ENCODE data around the gene TMEM170B. TPM values are rescaled to one million over a fixed set of nuclear protein-coding genes. Genes with fewer than 3 reads are reported as not detected.

Gene TMEM170B
- total RNA-seq, 1 donor from 2014 or later: 19.7 TPM

- Histone ChIP-seq H3K4me2 (no peak overlapping the region), H3K9ac (no peak overlapping the region), H3K27ac (no peak overlapping the region), H3K36me3 (no peaks in the 10 kb centered on the region), H2AFZ (replicated peaks) (no peak overlapping the region), H3K4me1 (peaks cover 10% of the 10 kb centered on the region), H3F3A (ENCODE audit: low read depth) (peaks cover 9% of the 10 kb centered on the region), H3K9me3 (ENCODE audit: low read depth) (no peaks in the 10 kb centered on the region), H3K79me2 (ENCODE audit: low read depth) (no peaks in the 10 kb centered on the region), H3K27me3 (no peaks in the 10 kb centered on the region), H4K20me1 (ENCODE audit: low read depth) (no peaks in the 10 kb centered on the region), H3K4me3 (no peak overlapping the region)
- TF ChIP-seq CTCF (IDR thresholded peaks at IDR 0.05) (no peak), EZH2 (IDR thresholded peaks at IDR 0.05) (no peak), EZH2phosphoT487 (IDR thresholded peaks at IDR 0.05) (no peak)
- no peak overlapping the region for H3K4me3 Mint-ChIP-seq
- H3K27me3 Mint-ChIP-seq (ENCODE audit: insufficient read depth, low read depth): peaks cover 3% of the 10 kb centered on the region
- H3K36me3 Mint-ChIP-seq: peaks cover 3% of the 10 kb centered on the region
- DNase-seq (ENCODE audit: low spot score): no peak
- no peak overlapping the region for H3K27ac Mint-ChIP-seq
- H3K9me3 Mint-ChIP-seq: peaks cover 11% of the 10 kb centered on the region
- H3K4me1 Mint-ChIP-seq: peaks cover 38% of the 10 kb centered on the region
Measured at GRCh38 chr6:11600251-11600650, 62.7 kb downstream of the TMEM170B start.

GRCh38 chr6:11601776-11602605 is 64.4 kb downstream of the TMEM170B start:
- no peak overlapping the region for H3K9ac ChIP-seq
- H3K27me3 Mint-ChIP-seq (ENCODE audit: insufficient read depth, low read depth): peaks cover 3% of the 10 kb centered on the region
- no peak overlapping the region for H3K4me3 Mint-ChIP-seq
- H3K36me3 Mint-ChIP-seq: peaks cover 3% of the 10 kb centered on the region
- peaks cover 20% of the 10 kb centered on the region for H3F3A ChIP-seq (ENCODE audit: low read depth)
- H2AFZ ChIP-seq (replicated peaks): no peak overlapping the region
- peak overlapping the region; percentile 15 for H3K4me2 ChIP-seq
- no peak for TF ChIP-seq CTCF (IDR thresholded peaks at IDR 0.05)
- TF ChIP-seq EZH2phosphoT487 (IDR thresholded peaks at IDR 0.05): no peak
- no peak for TF ChIP-seq EZH2 (IDR thresholded peaks at IDR 0.05)
- H3K36me3 ChIP-seq: no peaks in the 10 kb centered on the region
- peaks cover 28% of the 10 kb centered on the region for H3K4me1 ChIP-seq
- DNase-seq (ENCODE audit: low spot score): peak; percentile 15
- H3K27ac Mint-ChIP-seq: peak overlapping the region; percentile 21
- no peak overlapping the region for H3K4me3 ChIP-seq
- no peaks in the 10 kb centered on the region for H3K79me2 ChIP-seq (ENCODE audit: low read depth)
- no peaks in the 10 kb centered on the region for H3K9me3 ChIP-seq (ENCODE audit: low read depth)
- H3K9me3 Mint-ChIP-seq: peaks cover 11% of the 10 kb centered on the region
- peaks cover 48% of the 10 kb centered on the region for H3K4me1 Mint-ChIP-seq
- H3K27me3 ChIP-seq: no peaks in the 10 kb centered on the region
- no peak overlapping the region for H3K27ac ChIP-seq
- H4K20me1 ChIP-seq (ENCODE audit: low read depth): no peaks in the 10 kb centered on the region

GRCh38 chr6:11604215-11604614 is 66.7 kb downstream of the TMEM170B start:
- Histone ChIP-seq H3K4me1 (peaks cover 38% of the 10 kb centered on the region), H3K9ac (no peak overlapping the region), H3K4me2 (no peak overlapping the region), H3K36me3 (no peaks in the 10 kb centered on the region), H3K4me3 (no peak overlapping the region), H4K20me1 (ENCODE audit: low read depth) (no peaks in the 10 kb centered on the region), H2AFZ (replicated peaks) (no peak overlapping the region), H3F3A (ENCODE audit: low read depth) (peaks cover 20% of the 10 kb centered on the region), H3K79me2 (ENCODE audit: low read depth) (no peaks in the 10 kb centered on the region), H3K27me3 (no peaks in the 10 kb centered on the region), H3K9me3 (ENCODE audit: low read depth) (no peaks in the 10 kb centered on the region), H3K27ac (no peak overlapping the region)
- H3K27ac Mint-ChIP-seq: peak overlapping the region; percentile 46
- peaks cover 53% of the 10 kb centered on the region for H3K4me1 Mint-ChIP-seq
- peaks cover 3% of the 10 kb centered on the region for H3K36me3 Mint-ChIP-seq
- H3K9me3 Mint-ChIP-seq: peaks cover 7% of the 10 kb centered on the region
- H3K27me3 Mint-ChIP-seq (ENCODE audit: insufficient read depth, low read depth): peaks cover 3% of the 10 kb centered on the region
- DNase-seq (ENCODE audit: low spot score): no peak
- H3K4me3 Mint-ChIP-seq: peak overlapping the region; percentile 12
- no peak for TF ChIP-seq CTCF (IDR thresholded peaks at IDR 0.05)
- TF ChIP-seq EZH2phosphoT487 (IDR thresholded peaks at IDR 0.05): no peak
- TF ChIP-seq EZH2 (IDR thresholded peaks at IDR 0.05): no peak

Measured in neural progenitor cell (in vitro differentiated cells).